Naive thymus-derived CD8-positive, alpha-beta T cell (primary cell): ENCODE measurements around the gene ZBTB6. TPM values are rescaled to one million over a fixed set of nuclear protein-coding genes. Genes with fewer than 3 reads are reported as not detected.

Experiments
- ATAC-seq, 2 donors: fragments of 150-1000 bp; cut with Tn5 transposase in 1 of 2; sonication (Bioruptor Pico), chemical (Tn5 transposase) in 1 of 2; 1 replicate in 1 of 2; 2 replicates in 1 of 2; pipeline ENCODE4 v1.10.0; 2021; ENCODE audit warnings: mild to moderate bottlenecking in 2 of 2, moderate library complexity in 2 of 2
- POLR2A ChIA-PET: fragments of 350-600 bp; sonication (Branson Sonifier 250); formaldehyde crosslinking; loops from one replicate; lab custom pipeline; 2021; ENCODE audit warnings: antibody characterized with exemption; lab: Charles Lee
- DNase-seq, 10 donors: peaks; one replicate each; pipeline versions ENCODE4 v3.0.0 to v3.0.0-alpha.2; 2020 to 2022
- H3K27ac Mint-ChIP-seq, 10 donors: one replicate each; pipeline ENCODE4 v1.8.0; 2020 to 2022; ENCODE audit warnings: mild to moderate bottlenecking in 10 of 10, mixed read lengths in 10 of 10, moderate library complexity in 4 of 10, inconsistent platforms in 1 of 10
- H3K27me3 Mint-ChIP-seq, 5 donors: one replicate each; pipeline ENCODE4 v1.8.0; 2021 to 2022; ENCODE audit warnings: mixed read lengths in 5 of 5
- H3K36me3 Mint-ChIP-seq, 3 donors: one replicate each; pipeline ENCODE4 v1.8.0; 2020 to 2022; ENCODE audit warnings: mixed read lengths in 3 of 3, mild to moderate bottlenecking in 2 of 3, inconsistent platforms in 1 of 3
- H3K4me1 Mint-ChIP-seq, 4 donors: one replicate each; pipeline ENCODE4 v1.8.0; 2021 to 2022; ENCODE audit warnings: mixed read lengths in 4 of 4
- H3K4me3 Mint-ChIP-seq, 10 donors: one replicate each; pipeline ENCODE4 v1.8.0; 2020 to 2022; ENCODE audit warnings: mild to moderate bottlenecking in 10 of 10, mixed read lengths in 10 of 10, moderate library complexity in 6 of 10, inconsistent platforms in 1 of 10
- H3K9me3 Mint-ChIP-seq, 9 donors: one replicate each; pipeline ENCODE4 v1.8.0; 2020 to 2022; ENCODE audit warnings: mixed read lengths in 9 of 9, mild to moderate bottlenecking in 3 of 9, inconsistent platforms in 1 of 9, moderate library complexity in 1 of 9
- polyA plus RNA-seq, 3 donors: library from polyadenylated mRNA; unstranded; fragments of 300-500 nt; fragmentation: Illumina TruSeq; gene quantifications; one replicate each; pipeline ENCODE4 v1.2.3, GENCODE V29; 2021
- total RNA-seq, 8 experiments: library from RNA in 2 of 8; stranded (reverse) in 2 of 8; gene quantifications; one replicate each; pipeline ENCODE4 v1.2.3 and lab custom pipeline; 2021 to 2026

ZBTB6 gene
- total RNA-seq (10 to 100 TPM; 19.8 to 20.0 TPM), polyA plus RNA-seq (1 to 10 TPM; 2.0 to 4.4 (median 2.1) TPM), total RNA-seq (lab: John Stamatoyannopoulos, UW) (11.8 to 39.8 (median 20.4) reads per million in 6 experiments)

- Mint-ChIP-seq H3K4me3 (peak within 1 kb of the TSS; percentile 92 to 100 (median 98)), H3K4me1 (peaks cover 14 to 36% (median 28%) of the 10 kb centered on the region in 4 donors), H3K36me3 (peaks cover 0 to 38% (median 22%) of the 10 kb centered on the region in 3 donors), H3K9me3 (no peaks in the 10 kb centered on the region), H3K27ac (peak within 1 kb of the TSS; percentile 94 to 99 (median 99)), H3K27me3 (no peaks in the 10 kb centered on the region)
- ATAC-seq (peak; percentile 95 to 98), DNase-seq (peak; percentile 49 to 85 (median 76))
- POLR2A ChIA-PET = interaction anchor here (0.7 to 3.0 kb wide), 11 partner anchors 9 to 788 kb away, joined by 3 to 55 read pairs (median 6); partner anchors contain the start of genes PDCL, RABGAP1, RC3H2 and ZBTB26
Measured at GRCh38 chr9:122912964-122913673, at the start of gene ZBTB6. Gene ZBTB6 (minus strand): TSS chr9:122913323. CDS start chr9:122912072, 1,251 bp downstream.

- POLR2A ChIA-PET = no interaction called here
- DNase-seq (no peak), ATAC-seq (no peak)
- peaks cover 10 to 67% (median 40%) of the 10 kb centered on the region in 3 donors for H3K36me3 Mint-ChIP-seq
- no peak overlapping the region for H3K4me3 Mint-ChIP-seq
- H3K27me3 Mint-ChIP-seq = no peaks in the 10 kb centered on the region
- peaks cover 0 to 6% (median 0%) of the 10 kb centered on the region in 4 donors for H3K4me1 Mint-ChIP-seq
- no peak overlapping the region for H3K27ac Mint-ChIP-seq
- H3K9me3 Mint-ChIP-seq = peaks cover 0 to 5% (median 0%) of the 10 kb centered on the region in 9 donors
Measured at GRCh38 chr9:122961139-122961538, 48.0 kb upstream of the ZBTB6 start.

- Mint-ChIP-seq H3K36me3 (peaks cover 10 to 35% (median 17%) of the 10 kb centered on the region in 3 donors), H3K4me3 (no peak overlapping the region), H3K9me3 (peaks cover 0 to 4% (median 0%) of the 10 kb centered on the region in 9 donors), H3K4me1 (peaks cover 9 to 27% (median 16%) of the 10 kb centered on the region in 4 donors), H3K27ac (no peak overlapping the region), H3K27me3 (no peaks in the 10 kb centered on the region)
- POLR2A ChIA-PET = no interaction called here
- DNase-seq (no peak), ATAC-seq (no peak)
Measured at GRCh38 chr9:122955961-122956360, 42.8 kb upstream of the ZBTB6 start.

GRCh38 chr9:122954253-122954691 is 41.1 kb upstream of the ZBTB6 start:
- Mint-ChIP-seq H3K27me3 (no peaks in the 10 kb centered on the region), H3K9me3 (no peaks in the 10 kb centered on the region), H3K36me3 (peaks cover 3 to 22% (median 4%) of the 10 kb centered on the region in 3 donors), H3K4me1 (peaks cover 17 to 43% (median 27%) of the 10 kb centered on the region in 4 donors), H3K4me3 (no peak overlapping the region), H3K27ac (no peak overlapping the region)
- no peak for ATAC-seq
- DNase-seq = no peak
- POLR2A ChIA-PET = no interaction called here

- H3K4me1 Mint-ChIP-seq = peaks cover 27 to 62% (median 50%) of the 10 kb centered on the region in 4 donors
Measured at GRCh38 chr9:122951056-122951455, 37.9 kb upstream of the ZBTB6 start.

GRCh38 chr9:122950263-122950662 is 37.1 kb upstream of the ZBTB6 start:
- no peaks in the 10 kb centered on the region for H3K9me3 Mint-ChIP-seq

More at GRCh38 chr9:122951056-122951455, 37.9 kb upstream of the ZBTB6 start:
- Mint-ChIP-seq H3K9me3 (no peaks in the 10 kb centered on the region), H3K36me3 (peaks cover 0 to 9% (median 1%) of the 10 kb centered on the region in 3 donors), H3K27ac (peak overlapping the region in 1 of 10 donors; percentile 2), H3K4me3 (no peak overlapping the region), H3K27me3 (no peaks in the 10 kb centered on the region)
- DNase-seq = no peak
- ATAC-seq = no peak
- POLR2A ChIA-PET = interaction anchor here (0.6 to 1.2 kb wide), 2 partner anchors 11 to 26 kb away, joined by 3 read pairs; no protein-coding TSS in a partner anchor

GRCh38 chr9:122949696-122950095 is 36.6 kb upstream of the ZBTB6 start:
- Mint-ChIP-seq H3K4me3 (no peak overlapping the region), H3K36me3 (peaks cover 0 to 20% (median 1%) of the 10 kb centered on the region in 3 donors), H3K27ac (no peak overlapping the region), H3K9me3 (no peaks in the 10 kb centered on the region), H3K4me1 (peaks cover 23 to 58% (median 53%) of the 10 kb centered on the region in 4 donors), H3K27me3 (no peaks in the 10 kb centered on the region)
- POLR2A ChIA-PET = no interaction called here
- DNase-seq (no peak), ATAC-seq (no peak)

More at GRCh38 chr9:122950263-122950662, 37.1 kb upstream of the ZBTB6 start:
- H3K27me3 Mint-ChIP-seq = no peaks in the 10 kb centered on the region
- DNase-seq (no peak), ATAC-seq (no peak)
- H3K36me3 Mint-ChIP-seq = peaks cover 0 to 15% (median 1%) of the 10 kb centered on the region in 3 donors
- peaks cover 27 to 61% (median 54%) of the 10 kb centered on the region in 4 donors for H3K4me1 Mint-ChIP-seq
- H3K4me3 Mint-ChIP-seq = no peak overlapping the region
- POLR2A ChIA-PET = no interaction called here
- peak overlapping the region in 1 of 10 donors; percentile 48 for H3K27ac Mint-ChIP-seq

- Mint-ChIP-seq H3K9me3 (no peaks in the 10 kb centered on the region), H3K36me3 (peaks cover 0 to 20% (median 1%) of the 10 kb centered on the region in 3 donors), H3K27ac (peak overlapping the region in 1 of 10 donors; percentile 15), H3K4me3 (no peak overlapping the region), H3K27me3 (no peaks in the 10 kb centered on the region), H3K4me1 (peaks cover 20 to 61% (median 48%) of the 10 kb centered on the region in 4 donors)
- POLR2A ChIA-PET = interaction anchor here (0.6 kb wide), 1 partner anchor 101 kb away, joined by 4 read pairs; no protein-coding TSS in a partner anchor
- no peak for DNase-seq
- ATAC-seq = no peak
Measured at GRCh38 chr9:122948313-122948712, 35.2 kb upstream of the ZBTB6 start.

GRCh38 chr9:122946461-122947005 is 33.4 kb upstream of the ZBTB6 start:
- POLR2A ChIA-PET = no interaction called here
- no peak overlapping the region for H3K27ac Mint-ChIP-seq
- DNase-seq (no peak), ATAC-seq (no peak)
- H3K4me1 Mint-ChIP-seq = peaks cover 28 to 71% (median 59%) of the 10 kb centered on the region in 4 donors
- H3K36me3 Mint-ChIP-seq = peaks cover 0 to 20% (median 1%) of the 10 kb centered on the region in 3 donors
- no peak overlapping the region for H3K4me3 Mint-ChIP-seq
- no peaks in the 10 kb centered on the region for H3K9me3 Mint-ChIP-seq
- H3K27me3 Mint-ChIP-seq = no peaks in the 10 kb centered on the region

- H3K9me3 Mint-ChIP-seq = no peaks in the 10 kb centered on the region
- no peaks in the 10 kb centered on the region for H3K27me3 Mint-ChIP-seq
- POLR2A ChIA-PET = no interaction called here
- peaks cover 27 to 75% (median 60%) of the 10 kb centered on the region in 4 donors for H3K4me1 Mint-ChIP-seq
- H3K4me3 Mint-ChIP-seq = peak overlapping the region in 1 of 10 donors; percentile 12
- H3K27ac Mint-ChIP-seq = peak overlapping the region in 2 of 10 donors; percentile 26 to 35
- no peak for ATAC-seq
- H3K36me3 Mint-ChIP-seq = peaks cover 0 to 18% (median 1%) of the 10 kb centered on the region in 3 donors
- no peak for DNase-seq
Measured at GRCh38 chr9:122944960-122945888, 32.1 kb upstream of the ZBTB6 start.

GRCh38 chr9:122941582-122942234 is 28.6 kb upstream of the ZBTB6 start:
- H3K4me1 Mint-ChIP-seq = peaks cover 11 to 57% (median 38%) of the 10 kb centered on the region in 4 donors
- POLR2A ChIA-PET = interaction anchor here (0.6 to 2.9 kb wide), 6 partner anchors 10 to 55 kb away, joined by 3 to 36 read pairs (median 16); partner anchors contain the start of genes RC3H2, ZBTB26 and ZBTB6
- peak overlapping the region; percentile 79 to 97 (median 94) for H3K27ac Mint-ChIP-seq
- H3K4me3 Mint-ChIP-seq = peak overlapping the region; percentile 90 to 97 (median 94)
- no peak for ATAC-seq
- H3K36me3 Mint-ChIP-seq = peaks cover 0 to 31% (median 3%) of the 10 kb centered on the region in 3 donors
- no peaks in the 10 kb centered on the region for H3K27me3 Mint-ChIP-seq
- peak in 1 of 10 donors; percentile 3 for DNase-seq
- no peaks in the 10 kb centered on the region for H3K9me3 Mint-ChIP-seq
